HG02852 (cell line): ENCODE measurements around the gene ALPG.
"Not testable (repeated sequence)": the region's sequence is repeated elsewhere in the genome, so short reads cannot be mapped to it uniquely, and the experiment has no call there.

Experiments used
- ATAC-seq: cut with Tn5 transposase; IDR thresholded peaks from one replicate; pipeline ENCODE4 v1.9.1; 2021; ENCODE audit warnings: mild to moderate bottlenecking, moderate library complexity; ENCODE audit not compliant: unreplicated experiment

The ALPG gene

GRCh38 chr2:232406556-232407310 lies at the start of gene ALPG:
Gene ALPG (plus strand): TSS chr2:232406844. CDS start chr2:232406895, 51 bp downstream.
- no peak for ATAC-seq

- ATAC-seq, result no peak
Observed at GRCh38 chr2:232361646-232362045, 45.0 kb upstream of the ALPG start.

GRCh38 chr2:232362174-232362900 lies 44.3 kb upstream of the ALPG start:
- no peak for ATAC-seq

GRCh38 chr2:232363064-232363783 lies 43.4 kb upstream of the ALPG start:
- ATAC-seq, result not testable (repeated sequence)

- no peak for ATAC-seq
Observed at GRCh38 chr2:232363784-232364615, 42.6 kb upstream of the ALPG start.

GRCh38 chr2:232364806-232365594 lies 41.6 kb upstream of the ALPG start:
- not testable (repeated sequence) for ATAC-seq

- no peak for ATAC-seq
Observed at GRCh38 chr2:232365621-232366321, 40.9 kb upstream of the ALPG start.

GRCh38 chr2:232366461-232366860 lies 40.2 kb upstream of the ALPG start:
- not testable (repeated sequence) for ATAC-seq

- ATAC-seq, result no peak
Observed at GRCh38 chr2:232367016-232367415, 39.6 kb upstream of the ALPG start.

GRCh38 chr2:232367591-232368233 lies 38.9 kb upstream of the ALPG start:
- no peak for ATAC-seq

- no peak for ATAC-seq
Observed at GRCh38 chr2:232368311-232368731, 38.3 kb upstream of the ALPG start.

- no peak for ATAC-seq
Observed at GRCh38 chr2:232369126-232369951, 37.3 kb upstream of the ALPG start.

GRCh38 chr2:232370007-232370406 lies 36.6 kb upstream of the ALPG start:
- not testable (repeated sequence) for ATAC-seq

- no peak for ATAC-seq
Observed at GRCh38 chr2:232372231-232373208, 34.1 kb upstream of the ALPG start.

GRCh38 chr2:232374356-232374755 lies 32.3 kb upstream of the ALPG start:
- no peak for ATAC-seq

- no peak for ATAC-seq
Observed at GRCh38 chr2:232375164-232375563, 31.5 kb upstream of the ALPG start.

- no peak for ATAC-seq
Observed at GRCh38 chr2:232376260-232376659, 30.4 kb upstream of the ALPG start.
